ENCODE measurements around the gene TMEM260. TPM values are rescaled to one million over a fixed set of nuclear protein-coding genes. Genes with fewer than 3 reads are reported as not detected.
"Not testable (repeated sequence)": the region's sequence is repeated elsewhere in the genome, so short reads cannot be mapped to it uniquely, and the experiment has no call there.

TMEM260 gene
- total RNA-seq, 2 experiments from 2014 or later: 11.4 to 13.2 TPM

DNA sequence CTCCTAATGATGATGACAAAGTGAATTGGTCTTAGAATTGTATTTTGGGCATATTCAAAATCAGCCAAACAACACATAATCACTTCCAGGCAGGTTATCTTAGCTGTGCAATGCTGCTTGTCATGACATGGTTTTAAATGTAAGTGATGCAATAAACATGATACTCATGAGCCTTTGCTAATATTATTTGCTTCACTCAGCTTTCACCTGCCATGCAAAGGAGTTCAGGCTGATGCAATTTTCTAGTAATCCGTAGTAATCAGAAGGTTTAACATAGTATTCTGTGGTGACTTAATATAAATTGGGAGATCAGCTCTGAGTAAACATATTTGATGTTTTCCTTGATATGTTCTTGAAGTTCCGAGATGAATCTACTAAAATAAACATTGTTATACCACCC is 29.1 kb downstream of the TMEM260 start:
- Mint-ChIP-seq H3K9me3 (no peaks in the 10 kb centered on the region), H3K27me3 (no peaks in the 10 kb centered on the region), H3K4me1 (ENCODE audit: low read depth) (no peaks in the 10 kb centered on the region), H3K27ac (no peak overlapping the region), H3K36me3 (peaks cover 43% of the 10 kb centered on the region), H3K4me3 (no peak overlapping the region)
- no peak for DNase-seq
- intact Hi-C loops (cut with micrococcal nuclease): no loop called here
- POLR2A ChIA-PET: no interaction called here
- CTCF ChIA-PET: no interaction called here

- H3K36me3 Mint-ChIP-seq: peaks cover 40% of the 10 kb centered on the region
- H3K4me3 Mint-ChIP-seq; CTCF ChIA-PET; DNase-seq; H3K27me3 Mint-ChIP-seq; H3K4me1 Mint-ChIP-seq (ENCODE audit: low read depth); H3K27ac Mint-ChIP-seq; POLR2A ChIA-PET; intact Hi-C loops (cut with micrococcal nuclease); H3K9me3 Mint-ChIP-seq: not testable (repeated sequence)
Measured at GRCh38 chr14:56611663-56612062, 32.1 kb downstream of the TMEM260 start.

DNA sequence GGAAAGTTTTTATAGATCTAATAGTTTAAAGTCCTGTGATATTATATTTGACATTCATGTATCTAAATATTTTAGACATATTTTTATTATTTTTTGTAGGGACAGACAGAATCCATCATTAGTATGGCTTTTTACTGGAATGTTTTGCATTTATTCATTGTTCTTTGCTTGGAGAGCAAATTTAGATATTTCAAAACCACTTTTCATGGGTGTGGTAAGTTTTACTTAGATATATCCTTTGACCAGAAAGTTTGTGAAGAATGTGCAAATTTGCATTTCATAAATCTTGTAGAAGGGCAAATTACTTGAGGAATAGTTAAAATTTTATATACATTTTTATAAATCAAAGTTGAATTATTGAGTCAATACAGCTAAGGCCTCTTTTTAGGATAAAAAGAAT is 37.5 kb downstream of the TMEM260 start:
- peaks cover 39% of the 10 kb centered on the region for H3K36me3 Mint-ChIP-seq
- H3K4me1 Mint-ChIP-seq (ENCODE audit: low read depth): no peaks in the 10 kb centered on the region
- intact Hi-C loops (cut with micrococcal nuclease): no loop called here
- no peak overlapping the region for H3K4me3 Mint-ChIP-seq
- DNase-seq: no peak
- no peaks in the 10 kb centered on the region for H3K27me3 Mint-ChIP-seq
- no peak overlapping the region for H3K27ac Mint-ChIP-seq
- CTCF ChIA-PET: no interaction called here
- H3K9me3 Mint-ChIP-seq: no peaks in the 10 kb centered on the region
- POLR2A ChIA-PET: no interaction called here

- H3K4me3 Mint-ChIP-seq: no peak overlapping the region
- H3K27me3 Mint-ChIP-seq: no peaks in the 10 kb centered on the region
- intact Hi-C loops (cut with micrococcal nuclease): no loop called here
- POLR2A ChIA-PET: no interaction called here
- no peaks in the 10 kb centered on the region for H3K4me1 Mint-ChIP-seq (ENCODE audit: low read depth)
- no peak for DNase-seq
- CTCF ChIA-PET: no interaction called here
- H3K9me3 Mint-ChIP-seq: peaks cover 22% of the 10 kb centered on the region
- H3K27ac Mint-ChIP-seq: no peak overlapping the region
- H3K36me3 Mint-ChIP-seq: peaks cover 76% of the 10 kb centered on the region
Measured at GRCh38 chr14:56630707-56631106, 51.1 kb downstream of the TMEM260 start.

DNA sequence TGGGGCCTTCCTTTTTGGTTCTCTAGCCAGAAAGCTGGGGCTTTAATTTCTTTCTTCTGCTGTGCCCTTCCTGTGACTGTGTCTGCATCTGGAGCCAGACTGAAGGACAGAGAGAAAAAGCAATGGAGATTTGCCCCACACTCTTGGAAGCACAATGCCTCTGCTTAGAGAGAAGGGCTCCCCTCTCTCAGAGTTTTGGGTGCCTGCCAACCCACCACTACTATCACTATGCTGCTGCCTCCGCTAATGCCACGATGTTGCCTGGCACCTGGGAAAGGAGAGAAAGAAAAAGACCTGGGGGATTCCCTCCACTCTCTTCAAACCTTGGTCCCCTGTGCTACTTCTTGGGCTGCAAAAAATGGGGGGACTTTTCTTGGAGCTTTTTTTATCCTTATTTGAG is 52.6 kb downstream of the TMEM260 start:
- no peak for DNase-seq
- Mint-ChIP-seq H3K27ac (no peak overlapping the region), H3K4me3 (no peak overlapping the region), H3K36me3 (peaks cover 81% of the 10 kb centered on the region), H3K9me3 (peaks cover 22% of the 10 kb centered on the region), H3K27me3 (no peaks in the 10 kb centered on the region), H3K4me1 (ENCODE audit: low read depth) (no peaks in the 10 kb centered on the region)
- ChIA-PET POLR2A (no interaction called here), CTCF (no interaction called here)
- intact Hi-C loops (cut with micrococcal nuclease): no loop called here

DNA sequence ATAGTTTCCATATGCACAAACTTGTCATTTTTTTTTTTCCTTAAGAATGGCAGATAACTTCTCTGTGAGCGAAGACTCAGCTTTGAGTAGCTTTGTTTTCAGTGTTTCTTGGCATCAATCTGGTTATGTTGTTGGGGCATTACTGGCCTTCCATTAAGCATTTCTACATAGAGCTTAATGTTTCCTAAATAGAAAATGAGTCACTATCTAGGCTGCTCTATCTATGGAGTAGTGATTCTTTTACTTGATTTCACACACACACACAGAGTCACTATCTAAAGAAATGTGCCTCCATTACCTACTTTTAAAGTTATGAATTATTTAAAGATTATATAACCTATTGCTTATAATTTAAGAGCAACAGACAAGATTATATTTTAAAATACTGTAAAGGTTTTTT is 53.9 kb downstream of the TMEM260 start:
- peaks cover 13% of the 10 kb centered on the region for H3K9me3 Mint-ChIP-seq
- no peak for DNase-seq
- no peaks in the 10 kb centered on the region for H3K27me3 Mint-ChIP-seq
- CTCF ChIA-PET: no interaction called here
- no peaks in the 10 kb centered on the region for H3K4me1 Mint-ChIP-seq (ENCODE audit: low read depth)
- no peak overlapping the region for H3K4me3 Mint-ChIP-seq
- no peak overlapping the region for H3K27ac Mint-ChIP-seq
- intact Hi-C loops (cut with micrococcal nuclease): no loop called here
- POLR2A ChIA-PET: no interaction called here
- peaks cover 82% of the 10 kb centered on the region for H3K36me3 Mint-ChIP-seq

- intact Hi-C loops (cut with micrococcal nuclease): no loop called here
- Mint-ChIP-seq H3K36me3 (peaks cover 82% of the 10 kb centered on the region), H3K27ac (no peak overlapping the region), H3K4me3 (no peak overlapping the region), H3K9me3 (peaks cover 6% of the 10 kb centered on the region), H3K4me1 (ENCODE audit: low read depth) (no peaks in the 10 kb centered on the region), H3K27me3 (no peaks in the 10 kb centered on the region)
- ChIA-PET CTCF (no interaction called here), POLR2A (no interaction called here)
- no peak for DNase-seq
Measured at GRCh38 chr14:56635041-56635440, 55.4 kb downstream of the TMEM260 start.

DNA sequence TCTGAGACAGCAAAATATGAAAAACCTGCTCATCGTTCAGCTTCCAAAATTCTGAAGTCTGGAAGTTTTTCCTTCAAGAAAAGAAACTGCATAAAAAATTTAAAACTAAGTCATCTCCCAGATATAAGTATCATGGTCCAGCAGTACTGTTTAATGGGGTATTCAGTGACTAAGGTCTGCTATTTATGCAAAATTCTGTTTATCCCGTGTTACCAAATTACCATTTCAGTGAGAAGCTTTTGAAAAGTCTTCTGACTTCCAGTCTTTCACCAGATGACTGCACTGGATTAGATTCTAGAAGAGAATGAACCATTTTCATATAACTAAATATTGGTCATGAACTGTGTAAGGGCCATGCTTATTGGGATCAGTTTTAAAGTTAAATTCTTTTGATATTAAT is 67.9 kb downstream of the TMEM260 start:
- H3K36me3 Mint-ChIP-seq: peaks cover 2% of the 10 kb centered on the region
- H3K9me3 Mint-ChIP-seq: no peaks in the 10 kb centered on the region
- intact Hi-C loops (cut with micrococcal nuclease): no loop called here
- H3K27ac Mint-ChIP-seq: no peak overlapping the region
- POLR2A ChIA-PET: no interaction called here
- CTCF ChIA-PET: no interaction called here
- no peak for DNase-seq
- no peaks in the 10 kb centered on the region for H3K27me3 Mint-ChIP-seq
- no peaks in the 10 kb centered on the region for H3K4me1 Mint-ChIP-seq (ENCODE audit: low read depth)
- H3K4me3 Mint-ChIP-seq: no peak overlapping the region

DNA sequence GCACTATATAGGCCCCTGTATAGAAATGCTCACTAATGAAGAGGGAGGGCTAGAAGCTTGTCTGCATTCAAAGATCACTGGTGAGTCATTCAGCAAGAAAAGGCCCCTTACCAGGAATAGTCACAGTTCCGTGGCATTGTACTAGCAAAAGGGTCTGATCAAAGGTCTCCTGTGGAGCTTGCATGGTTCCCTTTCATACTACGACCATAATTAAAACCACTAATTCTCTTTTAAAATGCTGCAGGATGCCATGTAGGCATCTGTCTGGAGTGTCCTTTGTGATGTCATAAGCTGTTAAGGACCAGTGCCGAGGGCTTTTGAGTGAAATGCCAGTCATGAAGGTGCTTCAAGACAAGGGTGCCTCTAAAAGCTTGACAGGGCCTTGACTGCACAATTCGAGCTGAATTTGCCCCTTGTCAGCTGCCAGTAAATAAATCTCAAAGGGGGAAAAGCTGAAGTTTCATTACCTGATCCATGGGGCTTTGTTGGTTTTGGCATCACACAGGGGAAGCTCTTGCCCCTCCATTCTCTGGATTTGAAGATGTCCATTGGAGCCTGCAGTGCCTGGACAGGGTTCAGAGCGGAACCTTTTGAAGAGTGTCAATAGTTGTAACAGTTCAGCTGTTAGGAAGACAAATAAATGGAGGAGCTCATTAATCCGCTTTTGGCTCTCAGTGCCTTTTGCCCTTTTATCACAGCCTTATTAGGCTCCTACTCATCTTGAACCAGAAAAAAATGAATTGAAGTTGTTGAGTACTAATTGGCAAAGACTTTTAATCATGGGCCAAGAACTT is 69.1 kb downstream of the TMEM260 start:
- POLR2A ChIA-PET: no interaction called here
- intact Hi-C loops (cut with micrococcal nuclease): no loop called here
- Mint-ChIP-seq H3K27ac (no peak overlapping the region), H3K27me3 (no peaks in the 10 kb centered on the region), H3K4me3 (no peak overlapping the region), H3K36me3 (peaks cover 2% of the 10 kb centered on the region), H3K4me1 (ENCODE audit: low read depth) (no peaks in the 10 kb centered on the region), H3K9me3 (no peaks in the 10 kb centered on the region)
- CTCF ChIA-PET: no interaction called here
- DNase-seq: no peak

- Mint-ChIP-seq H3K4me3 (no peak overlapping the region), H3K27ac (no peak overlapping the region), H3K36me3 (peaks cover 2% of the 10 kb centered on the region), H3K27me3 (no peaks in the 10 kb centered on the region), H3K4me1 (ENCODE audit: low read depth) (no peaks in the 10 kb centered on the region), H3K9me3 (no peaks in the 10 kb centered on the region)
- ChIA-PET CTCF (no interaction called here), POLR2A (no interaction called here)
- DNase-seq: no peak
- intact Hi-C loops (cut with micrococcal nuclease): no loop called here
Measured at GRCh38 chr14:56649382-56649781, 69.8 kb downstream of the TMEM260 start.

DNA sequence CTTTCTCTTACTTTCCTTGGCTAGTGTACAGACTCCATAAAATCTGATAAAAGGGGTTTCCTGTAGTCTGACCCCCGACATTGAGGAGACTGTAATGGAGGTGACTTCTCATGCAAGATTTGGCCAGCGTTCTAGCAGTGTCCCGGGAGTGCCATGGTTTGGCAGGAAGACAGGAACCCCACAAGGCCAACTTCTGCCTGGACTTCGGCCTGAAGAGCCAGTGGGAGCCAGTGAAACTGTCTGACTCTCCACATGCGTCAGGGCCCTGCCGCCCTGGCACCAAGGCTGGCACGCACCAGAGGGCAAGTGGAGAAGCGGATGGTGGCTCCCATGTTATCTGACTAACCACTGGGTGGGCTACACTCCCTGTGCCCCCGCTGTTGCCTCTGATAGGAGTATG is 70.5 kb downstream of the TMEM260 start:
- Mint-ChIP-seq H3K4me1 (ENCODE audit: low read depth) (no peaks in the 10 kb centered on the region), H3K27ac (no peak overlapping the region), H3K27me3 (no peaks in the 10 kb centered on the region), H3K36me3 (peaks cover 2% of the 10 kb centered on the region), H3K4me3 (no peak overlapping the region), H3K9me3 (no peaks in the 10 kb centered on the region)
- no peak for DNase-seq
- CTCF ChIA-PET: no interaction called here
- intact Hi-C loops (cut with micrococcal nuclease): loop anchor here (10.0 kb wide), 1 partner anchor 415 kb away; no protein-coding TSS in a partner anchor
- POLR2A ChIA-PET: no interaction called here

DNA sequence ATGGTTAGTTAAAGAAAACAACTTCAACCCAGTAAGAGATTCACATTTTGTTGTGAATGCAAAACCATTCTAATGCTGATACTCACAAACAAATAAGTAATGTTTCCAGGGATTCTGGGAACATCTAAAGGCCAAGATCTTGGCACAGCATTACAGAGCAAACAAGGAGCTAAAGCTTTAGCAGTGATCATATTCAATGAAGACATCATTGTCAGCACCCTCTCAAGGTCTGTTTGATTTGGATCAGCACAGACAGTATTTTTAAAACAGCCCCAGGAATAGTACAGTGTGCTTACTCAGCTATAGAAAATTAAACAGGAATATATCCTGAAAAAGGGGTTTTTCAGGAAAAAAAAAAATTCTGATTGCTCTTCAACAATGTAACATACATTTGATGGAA is 71.4 kb downstream of the TMEM260 start:
- Mint-ChIP-seq H3K4me3 (no peak overlapping the region), H3K36me3 (peaks cover 2% of the 10 kb centered on the region), H3K27ac (no peak overlapping the region), H3K9me3 (no peaks in the 10 kb centered on the region), H3K4me1 (ENCODE audit: low read depth) (no peaks in the 10 kb centered on the region), H3K27me3 (no peaks in the 10 kb centered on the region)
- intact Hi-C loops (cut with micrococcal nuclease): loop anchor here (10.0 kb wide), 1 partner anchor 414 kb away; no protein-coding TSS in a partner anchor
- no peak for DNase-seq
- ChIA-PET CTCF (no interaction called here), POLR2A (no interaction called here)

- Mint-ChIP-seq H3K4me3 (no peak overlapping the region), H3K9me3 (no peaks in the 10 kb centered on the region), H3K27me3 (no peaks in the 10 kb centered on the region), H3K36me3 (no peaks in the 10 kb centered on the region), H3K27ac (no peak overlapping the region), H3K4me1 (ENCODE audit: low read depth) (no peaks in the 10 kb centered on the region)
- no peak for DNase-seq
- intact Hi-C loops (cut with micrococcal nuclease): loop anchor here (10.0 kb wide), 1 partner anchor 407 kb away; no protein-coding TSS in a partner anchor
- ChIA-PET CTCF (no interaction called here), POLR2A (no interaction called here)
Measured at GRCh38 chr14:56657604-56658003, 78.0 kb downstream of the TMEM260 start.

All from activated CD4-positive, alpha-beta memory T cell treated with anti-CD3 and anti-CD28 coated beads for 36 hours (primary cell).